Activated CD4-positive, alpha-beta T cell treated with anti-CD3 and anti-CD28 coated beads, Interleukin-2, amount 50 U/mL, for 1 hour (primary cell): Measurements from ENCODE around the gene AKR1C3.
"Not testable (repeated sequence)": the region's sequence is repeated elsewhere in the genome, so short reads cannot be mapped to it uniquely, and the experiment has no call there.

Source experiments
- DNase-seq: peaks from one replicate; pipeline ENCODE4 v3.0.0-alpha.2; 2020

AKR1C3 gene

GRCh38 chr10:5094265-5095205 lies at the start of gene AKR1C3:
Gene AKR1C3 (plus strand): TSS chr10:5094414. CDS start chr10:5094445, 31 bp downstream.
- DNase-seq: no peak

DNA sequence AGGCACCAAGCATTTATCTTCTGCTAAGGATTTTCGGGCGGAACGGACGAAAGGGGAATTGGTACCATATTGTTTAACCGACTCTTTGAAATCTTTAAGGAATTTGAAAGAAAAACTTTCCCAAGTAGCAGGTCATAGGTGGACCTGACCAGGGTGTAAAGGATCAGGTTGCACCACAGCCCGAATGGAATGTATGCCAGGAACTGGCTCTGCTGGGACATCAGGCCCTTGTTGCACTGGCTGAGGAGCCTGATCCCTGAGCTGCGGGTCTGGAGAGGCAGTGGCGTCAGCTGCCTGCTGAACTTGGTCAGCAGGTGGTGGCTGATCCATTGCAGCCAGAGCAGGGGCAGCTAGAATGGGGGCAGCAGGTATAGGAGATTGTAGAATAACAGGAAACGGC lies 49.1 kb upstream of the AKR1C3 start:
- DNase-seq: no peak

GRCh38 chr10:5046410-5046809 lies 47.8 kb upstream of the AKR1C3 start:
- DNase-seq: no peak

DNA sequence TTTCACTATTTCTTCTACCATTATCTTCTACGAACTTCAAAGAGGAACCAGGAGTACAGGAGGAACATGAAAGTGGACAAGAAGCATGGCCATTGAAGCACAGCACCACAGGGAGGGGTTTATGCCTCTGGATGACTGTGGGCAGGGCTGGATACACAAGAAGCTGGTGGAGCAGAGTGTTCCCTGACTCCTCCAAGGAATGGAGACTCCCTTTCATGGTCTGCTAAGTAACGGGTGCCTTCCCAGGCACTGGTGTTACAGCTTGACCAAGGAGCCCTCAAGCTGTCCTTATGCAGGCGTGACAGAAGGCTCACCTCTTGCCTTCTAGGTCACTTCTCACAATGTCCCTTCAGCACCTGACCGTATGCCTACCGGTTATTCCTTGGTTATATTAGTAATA lies 47.2 kb upstream of the AKR1C3 start:
- not testable (repeated sequence) for DNase-seq

- DNase-seq: no peak
Observed at GRCh38 chr10:5047912-5048628, 46.1 kb upstream of the AKR1C3 start.

GRCh38 chr10:5052951-5053500 lies 41.2 kb upstream of the AKR1C3 start:
- DNase-seq: not testable (repeated sequence)

DNA sequence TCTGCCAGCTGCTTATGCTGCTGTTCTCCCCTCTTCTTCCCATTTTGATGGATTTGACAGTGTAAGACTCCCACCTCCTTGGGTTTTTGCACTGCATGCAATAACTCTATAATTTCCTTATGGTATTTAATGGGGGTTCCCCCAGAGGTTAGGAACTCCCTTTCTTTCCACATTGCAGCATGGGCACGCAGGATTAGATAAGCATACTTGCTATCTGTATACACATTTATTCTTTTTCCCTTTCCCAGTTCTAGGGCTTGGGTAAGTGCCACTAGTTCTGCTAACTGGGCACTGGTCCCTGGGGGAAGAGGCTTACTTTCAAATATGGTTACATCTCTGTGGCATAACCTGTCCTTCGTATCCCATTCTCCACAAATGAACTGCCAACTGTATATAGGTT lies 39.4 kb upstream of the AKR1C3 start:
- not testable (repeated sequence) for DNase-seq

DNA sequence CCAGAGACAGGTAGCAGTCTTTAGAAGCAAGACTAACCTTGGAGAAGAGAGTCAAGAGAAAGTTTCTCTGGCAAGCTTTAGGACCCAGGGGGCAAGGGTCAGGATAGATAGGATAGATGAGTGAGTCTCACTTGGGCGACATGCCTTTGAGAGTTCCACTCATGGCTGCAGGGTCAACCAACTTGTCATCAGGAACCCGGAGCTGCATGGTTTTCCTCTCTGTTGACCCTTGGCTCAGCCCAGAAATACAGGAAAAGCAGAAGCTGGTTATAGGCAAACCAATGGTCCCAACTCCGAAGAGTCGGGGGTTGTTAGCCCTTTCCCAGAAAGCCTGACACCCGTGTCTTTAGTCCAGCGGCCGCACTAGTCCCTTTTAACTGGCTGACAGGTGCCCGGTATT lies 34.9 kb upstream of the AKR1C3 start:
- not testable (repeated sequence) for DNase-seq

DNA sequence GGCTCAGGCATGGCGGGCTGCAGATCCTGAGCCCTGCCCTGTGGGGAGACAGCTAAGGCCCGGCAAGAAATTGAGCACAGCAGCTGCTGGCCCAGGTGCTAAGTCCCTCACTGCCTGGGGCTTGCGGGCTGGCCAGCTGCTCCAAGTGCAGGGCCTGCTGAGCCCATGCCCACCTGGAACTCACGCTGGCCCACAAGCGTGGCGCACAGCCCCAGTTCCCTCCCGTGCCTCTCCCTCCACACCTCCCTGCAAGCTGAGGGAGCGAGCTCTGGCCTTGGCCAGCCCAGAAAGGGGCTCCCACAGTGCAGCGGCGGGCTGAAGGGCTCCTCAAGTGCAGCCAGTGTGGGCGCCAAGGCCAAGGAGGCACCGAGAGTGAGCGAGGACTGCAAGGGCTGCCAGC lies 33.4 kb upstream of the AKR1C3 start:
- not testable (repeated sequence) for DNase-seq

DNA sequence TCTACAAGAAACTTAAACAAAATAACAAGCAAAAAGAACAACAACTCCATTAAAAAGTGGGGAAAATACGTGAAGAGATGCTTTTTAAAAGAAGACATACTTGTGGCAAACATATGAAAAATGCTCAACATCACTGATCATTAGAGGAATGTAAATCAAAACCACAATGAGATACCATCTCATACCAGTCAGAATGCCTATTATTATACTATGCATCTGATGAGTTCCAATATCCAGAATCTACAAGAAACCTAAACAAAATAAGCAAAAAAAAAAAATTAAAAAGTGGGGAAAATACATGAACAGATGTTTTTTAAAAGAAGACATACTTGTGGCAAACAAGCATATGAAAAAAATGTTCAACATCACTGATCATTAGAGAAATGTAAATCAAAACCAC lies 29.6 kb upstream of the AKR1C3 start:
- no peak for DNase-seq

- DNase-seq: no peak
Observed at GRCh38 chr10:5068274-5068984, 25.8 kb upstream of the AKR1C3 start.

GRCh38 chr10:5070648-5071410 lies 23.4 kb upstream of the AKR1C3 start:
- no peak for DNase-seq

GRCh38 chr10:5071411-5072198 lies 22.6 kb upstream of the AKR1C3 start:
- no peak for DNase-seq

- no peak for DNase-seq
Observed at GRCh38 chr10:5073659-5074058, 20.6 kb upstream of the AKR1C3 start.

DNA sequence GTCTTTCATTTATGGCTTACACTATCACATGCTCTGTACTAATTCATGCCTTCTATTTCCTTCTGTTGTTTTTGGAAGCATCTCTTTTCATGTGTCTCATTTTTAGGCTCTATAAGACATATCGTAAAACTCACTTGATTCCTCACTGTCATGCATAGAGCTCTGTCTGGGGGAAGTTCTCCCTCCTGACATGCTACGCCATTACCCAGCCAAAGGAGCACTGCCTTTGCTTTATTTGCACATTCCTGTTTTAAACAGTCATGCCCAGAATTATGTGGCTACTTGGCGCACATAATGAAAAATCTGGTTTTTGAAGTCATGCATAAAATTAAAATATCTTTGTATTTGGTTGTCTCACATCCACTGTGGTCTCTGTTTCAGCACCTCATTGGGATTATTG lies 17.6 kb upstream of the AKR1C3 start:
- no peak for DNase-seq

GRCh38 chr10:5078547-5079180 lies 15.6 kb upstream of the AKR1C3 start:
- DNase-seq: no peak

- no peak for DNase-seq
Observed at GRCh38 chr10:5079306-5079830, 14.8 kb upstream of the AKR1C3 start.

- DNase-seq: no peak
Observed at GRCh38 chr10:5079836-5080235, 14.4 kb upstream of the AKR1C3 start.

- no peak for DNase-seq
Observed at GRCh38 chr10:5081091-5081490, 13.1 kb upstream of the AKR1C3 start.

GRCh38 chr10:5088703-5089261 lies 5.4 kb upstream of the AKR1C3 start:
- DNase-seq: no peak
